ENCODE data around the gene FAM13A. TPM values are rescaled to one million over a fixed set of nuclear protein-coding genes. Genes with fewer than 3 reads are reported as not detected.

Gene FAM13A
- total and polyA plus RNA-seq, 9 of the 15 experiments (the other 6 are each of a cell fraction or from before 2014, with no cell fraction given) = 11.3 to 23.3 (median 14.7) TPM

GRCh38 chr4:88697588-88698329, 359.2 kb downstream of the FAM13A start, which contains the start of gene NAP1L5 (continued):
- TF ChIP-seq HMBOX1 (IDR thresholded peaks at IDR 0.05) (no peak), ZNF175 (CRISPR knock-in tag; IDR thresholded peaks at IDR 0.05; ENCODE audit: low read depth) (no peak), ZNF212 (CRISPR knock-in tag; IDR thresholded peaks at IDR 0.05) (no peak), MIER1 (IDR thresholded peaks at IDR 0.05; ENCODE audit: low read depth) (no peak), MCM2 (IDR thresholded peaks at IDR 0.05; ENCODE audit: low read depth) (no peak), KHSRP (IDR thresholded peaks at IDR 0.05) (no peak), CBX1 (IDR thresholded peaks at IDR 0.05; ENCODE audit: low read depth) (no peak), NR2F6 (CRISPR knock-in tag; IDR thresholded peaks at IDR 0.05) (no peak), RB1 (IDR thresholded peaks at IDR 0.05; ENCODE audit: low read depth) (no peak), MNT (conservative IDR thresholded peaks at IDR 0.05) (0 out of 4 replicates have a peak, but pooled peaks of 1 of the 2 experiments have one; percentile 14), RREB1 (CRISPR knock-in tag; IDR thresholded peaks at IDR 0.05) (no peak), CBFA2T2 (conservative IDR thresholded peaks at IDR 0.05) (no peak), GTF2A2 (tag; IDR thresholded peaks at IDR 0.05) (no peak), YY1 (IDR thresholded peaks at IDR 0.05; ENCODE audit: borderline replicate concordance in 1 of 3, control insufficient read depth in 1 of 3, extremely low read depth in 1 of 3, insufficient read depth in 3 of 3, insufficient read length in 1 of 3, insufficient replicate concordance in 2 of 3, low read depth in 1 of 3, low read length in 2 of 3) (peak in 1 of 3 experiments; percentile 64), ZZZ3 (IDR thresholded peaks at IDR 0.05) (no peak), ATF1 (CRISPR knock-in tag; IDR thresholded peaks at IDR 0.05) (peak; percentile 7; the same call in 1 of the 2 replicates), ATF1 (tag; IDR thresholded peaks at IDR 0.05) (peak; percentile 89)

Measured in K562 (cell line).